ENCODE results near the gene RCBTB2. TPM values are rescaled to one million over a fixed set of nuclear protein-coding genes. Genes with fewer than 3 reads are reported as not detected.

RCBTB2 gene
- total RNA-seq, 1 experiment from 2014 or later: 11.7 TPM

DNA sequence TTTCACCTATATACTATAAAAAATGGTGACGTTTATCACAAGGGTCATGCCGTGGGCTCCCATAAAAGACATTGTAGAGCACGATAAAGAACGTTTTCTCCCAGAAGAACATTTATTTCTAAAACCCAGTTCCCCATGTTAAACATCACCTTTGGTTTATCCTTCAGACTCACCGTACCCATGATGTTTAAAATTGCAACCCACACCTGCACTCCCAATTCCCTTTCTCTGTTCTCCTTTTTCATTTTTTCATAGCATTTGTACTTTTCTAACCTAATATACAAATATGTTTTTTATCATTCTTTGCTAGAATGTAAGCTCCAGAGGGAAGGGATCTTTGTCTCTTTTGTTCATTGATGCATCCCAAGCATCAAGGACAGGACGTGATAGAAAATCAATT lies 2.0 kb downstream of the RCBTB2 start:
- Histone ChIP-seq H3K4ac (ENCODE audit: low read depth, low read length) (no peak overlapping the region), H3K27ac (ENCODE audit: insufficient read length, low read depth, low read length) (no peak overlapping the region), H4K20me1 (ENCODE audit: control insufficient read depth, insufficient read depth, insufficient read length) (no peaks in the 10 kb centered on the region), H2BK5ac (ENCODE audit: insufficient read length, low read length) (no peak overlapping the region), H2BK20ac (ENCODE audit: low read depth, low read length, poor library complexity, severe bottlenecking) (no peak overlapping the region), H3K79me2 (ENCODE audit: insufficient read depth, low read length) (no peaks in the 10 kb centered on the region; the same call in 1 of the 2 replicates), H2BK15ac (ENCODE audit: low read depth, low read length) (no peak overlapping the region), H4K91ac (ENCODE audit: insufficient read length, low read depth, low read length) (no peak overlapping the region), H3K23me2 (ENCODE audit: insufficient read length, low read depth, low read length, poor library complexity, severe bottlenecking) (peaks cover 5% of the 10 kb centered on the region), H2AFZ (ENCODE audit: low read length) (no peak overlapping the region), H3K14ac (ENCODE audit: insufficient read depth, low read length) (no peak overlapping the region), H3K79me1 (ENCODE audit: insufficient read depth, low read depth, low read length, poor library complexity, severe bottlenecking) (no peaks in the 10 kb centered on the region), H3K56ac (ENCODE audit: insufficient read length, low read depth, low read length) (no peak overlapping the region), H2BK12ac (ENCODE audit: insufficient read length, low read depth, low read length) (no peak overlapping the region), H3K9me3 (ENCODE audit: control insufficient read depth, low read depth, low read length) (no peaks in the 10 kb centered on the region), H4K5ac (ENCODE audit: insufficient read length, low read depth, low read length) (no peak overlapping the region), H3T11ph (ENCODE audit: low read length) (no peak overlapping the region), H2BK120ac (ENCODE audit: low read depth, low read length, poor library complexity, severe bottlenecking) (no peak overlapping the region), H4K8ac (replicated peaks; ENCODE audit: insufficient read length, low read depth, low read length) (no peak overlapping the region), H3K9ac (ENCODE audit: extremely low read depth, insufficient read length, low read length) (no peak overlapping the region), H3K4me1 (ENCODE audit: insufficient read depth, low read length) (no peaks in the 10 kb centered on the region; the same call in 1 of the 2 replicates), H3K23ac (ENCODE audit: insufficient read length, low read depth, low read length) (no peak overlapping the region), H3K18ac (ENCODE audit: insufficient read length, low read depth, low read length) (no peak overlapping the region), H2AK5ac (ENCODE audit: insufficient read length, low read length) (no peak overlapping the region), H3K4me2 (ENCODE audit: insufficient read depth, insufficient read length, low read length) (no peak overlapping the region), H3K27me3 (ENCODE audit: insufficient read depth, low read length) (no peaks in the 10 kb centered on the region)
- H3K4me3 Mint-ChIP-seq: no peak overlapping the region
- TF ChIP-seq, protein P1, sequence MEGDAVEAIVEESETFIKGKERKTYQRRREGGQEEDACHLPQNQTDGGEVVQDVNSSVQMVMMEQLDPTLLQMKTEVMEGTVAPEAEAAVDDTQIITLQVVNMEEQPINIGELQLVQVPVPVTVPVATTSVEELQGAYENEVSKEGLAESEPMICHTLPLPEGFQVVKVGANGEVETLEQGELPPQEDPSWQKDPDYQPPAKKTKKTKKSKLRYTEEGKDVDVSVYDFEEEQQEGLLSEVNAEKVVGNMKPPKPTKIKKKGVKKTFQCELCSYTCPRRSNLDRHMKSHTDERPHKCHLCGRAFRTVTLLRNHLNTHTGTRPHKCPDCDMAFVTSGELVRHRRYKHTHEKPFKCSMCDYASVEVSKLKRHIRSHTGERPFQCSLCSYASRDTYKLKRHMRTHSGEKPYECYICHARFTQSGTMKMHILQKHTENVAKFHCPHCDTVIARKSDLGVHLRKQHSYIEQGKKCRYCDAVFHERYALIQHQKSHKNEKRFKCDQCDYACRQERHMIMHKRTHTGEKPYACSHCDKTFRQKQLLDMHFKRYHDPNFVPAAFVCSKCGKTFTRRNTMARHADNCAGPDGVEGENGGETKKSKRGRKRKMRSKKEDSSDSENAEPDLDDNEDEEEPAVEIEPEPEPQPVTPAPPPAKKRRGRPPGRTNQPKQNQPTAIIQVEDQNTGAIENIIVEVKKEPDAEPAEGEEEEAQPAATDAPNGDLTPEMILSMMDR (conservative IDR thresholded peaks at IDR 0.05): no peak
- WGBS (ENCODE audit: extremely low coverage, insufficient read length, low lambda C conversion rate): no CpG with 5 or more reads among the region's 6 CpGs
- H3K9me3 Mint-ChIP-seq: no peaks in the 10 kb centered on the region
- no peaks in the 10 kb centered on the region for H3K27me3 Mint-ChIP-seq (ENCODE audit: low read depth)
- H3K36me3 Mint-ChIP-seq (ENCODE audit: insufficient read depth in 1 of 3, low read depth in 3 of 3): no peaks in the 10 kb centered on the region
- peaks cover 10 to 15% of the 10 kb centered on the region in 2 experiments for H3K4me1 Mint-ChIP-seq
- no peak overlapping the region for H3K27ac Mint-ChIP-seq
- DNase-seq: no peak

Measured in H9 (cell line).